Naive thymus-derived CD4-positive, alpha-beta T cell (primary cell): ENCODE data around the gene GRB10. TPM values are rescaled to one million over a fixed set of nuclear protein-coding genes. Genes with fewer than 3 reads are reported as not detected.

Source experiments
- ATAC-seq: fragments of 150-1000 bp; cut with Tn5 transposase; 2 replicates; pipeline ENCODE4 v1.10.0; 2021; ENCODE audit warnings: mild to moderate bottlenecking, moderate library complexity
- CTCF ChIA-PET: fragments of 350-600 bp; sonication (Branson Sonifier 250); formaldehyde crosslinking; loops from one replicate; lab custom pipeline; 2021; ENCODE audit warnings: antibody characterized with exemption; lab: Charles Lee
- POLR2A ChIA-PET: fragments of 350-600 bp; sonication (Branson Sonifier 250); formaldehyde crosslinking; loops from one replicate; lab custom pipeline; 2021; ENCODE audit warnings: antibody characterized with exemption, inconsistent platforms; lab: Charles Lee
- DNase-seq, 9 donors: peaks; one replicate each; pipeline versions ENCODE4 v3.0.0 to v3.0.0-alpha.2; 2020 to 2022; ENCODE audit warnings: mixed read lengths in 1 of 9
- H3K27ac ChIP-seq: one replicate; pipeline ENCODE4 v1.7.0; 2013; ENCODE audit warnings: mild to moderate bottlenecking, low read depth, low read length, moderate library complexity
- H3K27me3 ChIP-seq, 2 donors: one replicate each; pipeline ENCODE4 v1.7.0; 2013; ENCODE audit warnings: low read length in 2 of 2, mild to moderate bottlenecking in 2 of 2, moderate library complexity in 2 of 2; ENCODE audit not compliant: control insufficient read depth in 2 of 2, insufficient read depth in 2 of 2
- H3K36me3 ChIP-seq, 3 experiments: 1 replicate in 2 of 3; 2 replicates in 1 of 3; pipeline ENCODE4 v1.7.0; 2013; ENCODE audit warnings: low read length in 3 of 3, mild to moderate bottlenecking in 3 of 3, moderate library complexity in 1 of 3; ENCODE audit not compliant: insufficient read depth in 3 of 3, control insufficient read depth in 2 of 3
- H3K4me1 ChIP-seq, 2 donors: one replicate each; pipeline ENCODE4 v1.7.0; 2013; ENCODE audit warnings: low read length in 2 of 2, mild to moderate bottlenecking in 2 of 2, moderate library complexity in 1 of 2; ENCODE audit not compliant: control insufficient read depth in 2 of 2, insufficient read depth in 2 of 2
- H3K4me3 ChIP-seq: 2 replicates; pipeline ENCODE4 v1.7.0; 2013; ENCODE audit warnings: mild to moderate bottlenecking, low read length
- H3K9me3 ChIP-seq, 3 experiments: 1 replicate in 2 of 3; 2 replicates in 1 of 3; pipeline ENCODE4 v1.7.0; 2013; ENCODE audit warnings: low read length in 3 of 3; ENCODE audit not compliant: control insufficient read depth in 2 of 3
- H3K27ac Mint-ChIP-seq, 9 donors: one replicate each; pipeline ENCODE4 v1.8.0; 2020 to 2022; ENCODE audit warnings: mixed read lengths in 9 of 9, mild to moderate bottlenecking in 8 of 9, moderate library complexity in 5 of 9, inconsistent platforms in 2 of 9
- H3K27me3 Mint-ChIP-seq, 5 donors: one replicate each; pipeline ENCODE4 v1.8.0; 2021 to 2022; ENCODE audit warnings: mixed read lengths in 5 of 5, mild to moderate bottlenecking in 1 of 5
- H3K36me3 Mint-ChIP-seq, 5 donors: one replicate each; pipeline ENCODE4 v1.8.0; 2020 to 2022; ENCODE audit warnings: mixed read lengths in 5 of 5, mild to moderate bottlenecking in 3 of 5, inconsistent platforms in 1 of 5
- H3K4me1 Mint-ChIP-seq, 7 donors: one replicate each; pipeline ENCODE4 v1.8.0; 2020 to 2022; ENCODE audit warnings: mixed read lengths in 7 of 7, mild to moderate bottlenecking in 3 of 7, inconsistent platforms in 1 of 7
- H3K4me3 Mint-ChIP-seq, 10 donors: one replicate each; pipeline ENCODE4 v1.8.0; 2020 to 2022; ENCODE audit warnings: mild to moderate bottlenecking in 10 of 10, mixed read lengths in 10 of 10, moderate library complexity in 6 of 10, inconsistent platforms in 2 of 10
- H3K9me3 Mint-ChIP-seq, 11 donors: one replicate each; pipeline ENCODE4 v1.8.0; 2020 to 2022; ENCODE audit warnings: mixed read lengths in 11 of 11, mild to moderate bottlenecking in 4 of 11, inconsistent platforms in 1 of 11, moderate library complexity in 1 of 11
- intact Hi-C, 2 donors: fragments of 100-400 bp; cut with micrococcal nuclease; formaldehyde crosslinking; loops; one replicate each; pipeline ENCODE4 v1.15.1; 2023
- polyA plus RNA-seq, 2 donors: library from polyadenylated mRNA; unstranded; fragments of 300-500 nt; fragmentation: Illumina TruSeq; gene quantifications; one replicate each; pipeline ENCODE4 v1.2.3, GENCODE V29; 2021
- total RNA-seq, 6 experiments: library from RNA in 5 of 6; stranded (reverse) in 5 of 6; gene quantifications; 1 replicate in 5 of 6; 2 replicates in 1 of 6; pipeline ENCODE4 v1.2.3 and lab custom pipeline; 2021 to 2026

Gene GRB10
- total and polyA plus RNA-seq, 7 experiments from 2014 or later, result 2.6 to 10.6 (median 6.2) TPM

- H3K4me3 Mint-ChIP-seq, result no peak overlapping the region
- Histone ChIP-seq H3K9me3 (no peaks in the 10 kb centered on the region), H3K36me3 (no peaks in the 10 kb centered on the region), H3K4me1 (no peaks in the 10 kb centered on the region), H3K27me3 (no peaks in the 10 kb centered on the region), H3K27ac (no peak overlapping the region), H3K4me3 (no peak overlapping the region)
- no peak for ATAC-seq
- POLR2A ChIA-PET, result no interaction called here
- CTCF ChIA-PET, result no interaction called here
- intact Hi-C loops, result no loop called here
- H3K4me1 Mint-ChIP-seq, result peaks cover 0 to 4% (median 0%) of the 10 kb centered on the region in 7 donors
- no peak overlapping the region for H3K27ac Mint-ChIP-seq
- H3K36me3 Mint-ChIP-seq, result no peaks in the 10 kb centered on the region
- peaks cover 0 to 1% (median 0%) of the 10 kb centered on the region in 11 donors for H3K9me3 Mint-ChIP-seq
- peaks cover 0 to 18% (median 8%) of the 10 kb centered on the region in 5 donors for H3K27me3 Mint-ChIP-seq
- DNase-seq, result no peak
Observed at GRCh38 chr7:50805447-50806125, 22.9 kb upstream of the GRB10 start.

- no peak for ATAC-seq
- POLR2A ChIA-PET, result interaction anchor here (0.8 kb wide), 1 partner anchor 15 kb away, joined by 3 read pairs; no protein-coding TSS in a partner anchor
Observed at GRCh38 chr7:50803359-50804337, 21.0 kb upstream of the GRB10 start.

GRCh38 chr7:50801907-50802306 lies 19.2 kb upstream of the GRB10 start:
- H3K4me3 ChIP-seq, result no peak overlapping the region
- H3K36me3 Mint-ChIP-seq, result peaks cover 0 to 4% (median 0%) of the 10 kb centered on the region in 5 donors
- H3K4me3 Mint-ChIP-seq, result no peak overlapping the region
- ATAC-seq, result no peak
- no peaks in the 10 kb centered on the region for H3K9me3 ChIP-seq
- CTCF ChIA-PET, result no interaction called here
- no peak overlapping the region for H3K27ac Mint-ChIP-seq
- POLR2A ChIA-PET, result interaction anchor here (0.7 kb wide), 1 partner anchor 9 kb away, joined by 3 read pairs; no protein-coding TSS in a partner anchor
- H3K27me3 Mint-ChIP-seq, result peaks cover 5 to 44% (median 18%) of the 10 kb centered on the region in 5 donors
- H3K9me3 Mint-ChIP-seq, result peaks cover 0 to 9% (median 4%) of the 10 kb centered on the region in 11 donors
- H3K36me3 ChIP-seq, result no peaks in the 10 kb centered on the region
- intact Hi-C loops, result no loop called here
- H3K4me1 Mint-ChIP-seq, result peaks cover 0 to 4% (median 0%) of the 10 kb centered on the region in 7 donors
- no peak overlapping the region for H3K27ac ChIP-seq
- no peaks in the 10 kb centered on the region for H3K4me1 ChIP-seq
- no peaks in the 10 kb centered on the region for H3K27me3 ChIP-seq
- DNase-seq, result no peak

More at GRCh38 chr7:50803359-50804337, 21.0 kb upstream of the GRB10 start:
- H3K9me3 Mint-ChIP-seq, result peaks cover 0 to 3% (median 0%) of the 10 kb centered on the region in 11 donors
- Histone ChIP-seq H3K4me3 (no peak overlapping the region), H3K4me1 (no peaks in the 10 kb centered on the region), H3K27ac (no peak overlapping the region), H3K27me3 (no peaks in the 10 kb centered on the region), H3K9me3 (no peaks in the 10 kb centered on the region), H3K36me3 (no peaks in the 10 kb centered on the region)
- no peak overlapping the region for H3K4me3 Mint-ChIP-seq
- CTCF ChIA-PET, result no interaction called here
- no peak overlapping the region for H3K27ac Mint-ChIP-seq
- H3K4me1 Mint-ChIP-seq, result peaks cover 0 to 4% (median 0%) of the 10 kb centered on the region in 7 donors
- peaks cover 2 to 32% (median 15%) of the 10 kb centered on the region in 5 donors for H3K27me3 Mint-ChIP-seq
- no peak for DNase-seq
- H3K36me3 Mint-ChIP-seq, result peaks cover 0 to 2% (median 0%) of the 10 kb centered on the region in 5 donors
- intact Hi-C loops, result no loop called here

- Mint-ChIP-seq H3K27me3 (peaks cover 8 to 58% (median 15%) of the 10 kb centered on the region in 5 donors), H3K27ac (no peak overlapping the region), H3K4me1 (peaks cover 0 to 4% (median 0%) of the 10 kb centered on the region in 7 donors), H3K4me3 (no peak overlapping the region), H3K9me3 (peaks cover 0 to 9% (median 4%) of the 10 kb centered on the region in 11 donors), H3K36me3 (peaks cover 0 to 4% (median 0%) of the 10 kb centered on the region in 5 donors)
- DNase-seq (no peak), ATAC-seq (no peak)
- intact Hi-C loops, result no loop called here
- H3K27ac ChIP-seq, result no peak overlapping the region
- CTCF ChIA-PET, result interaction anchor here (0.8 kb wide), 1 partner anchor 202 kb away, joined by 4 read pairs; no protein-coding TSS in a partner anchor
- peaks cover 0 to 2% of the 10 kb centered on the region in 2 donors for H3K27me3 ChIP-seq
- H3K4me1 ChIP-seq, result no peaks in the 10 kb centered on the region
- H3K4me3 ChIP-seq, result no peak overlapping the region
- H3K36me3 ChIP-seq, result no peaks in the 10 kb centered on the region
- POLR2A ChIA-PET, result no interaction called here
- H3K9me3 ChIP-seq, result no peaks in the 10 kb centered on the region
Observed at GRCh38 chr7:50799873-50800272, 17.2 kb upstream of the GRB10 start.

GRCh38 chr7:50798126-50798525 lies 15.4 kb upstream of the GRB10 start:
- intact Hi-C loops, result no loop called here
- no peaks in the 10 kb centered on the region for H3K9me3 ChIP-seq
- Mint-ChIP-seq H3K9me3 (peaks cover 0 to 9% (median 4%) of the 10 kb centered on the region in 11 donors), H3K4me1 (peaks cover 0 to 7% (median 5%) of the 10 kb centered on the region in 7 donors), H3K36me3 (peaks cover 0 to 4% (median 0%) of the 10 kb centered on the region in 5 donors), H3K27me3 (peaks cover 11 to 71% (median 21%) of the 10 kb centered on the region in 5 donors), H3K4me3 (no peak overlapping the region), H3K27ac (peak overlapping the region in 1 of 9 donors; percentile 51)
- no peak for DNase-seq
- H3K27ac ChIP-seq, result no peak overlapping the region
- H3K4me3 ChIP-seq, result no peak overlapping the region
- POLR2A ChIA-PET, result no interaction called here
- no peaks in the 10 kb centered on the region for H3K4me1 ChIP-seq
- H3K27me3 ChIP-seq, result peaks cover 0 to 4% of the 10 kb centered on the region in 2 donors
- H3K36me3 ChIP-seq, result no peaks in the 10 kb centered on the region
- no peak for ATAC-seq
- CTCF ChIA-PET, result no interaction called here

- Mint-ChIP-seq H3K27ac (peak overlapping the region in 2 of 9 donors; percentile 17 to 28), H3K4me3 (peak overlapping the region in 1 of 10 donors; percentile 13), H3K4me1 (peaks cover 0 to 22% (median 14%) of the 10 kb centered on the region in 7 donors), H3K27me3 (peaks cover 19 to 76% (median 22%) of the 10 kb centered on the region in 5 donors), H3K9me3 (peaks cover 0 to 9% (median 4%) of the 10 kb centered on the region in 11 donors), H3K36me3 (peaks cover 0 to 4% (median 0%) of the 10 kb centered on the region in 5 donors)
- ChIA-PET POLR2A (no interaction called here), CTCF (no interaction called here)
- H3K4me3 ChIP-seq, result no peak overlapping the region
- H3K9me3 ChIP-seq, result no peaks in the 10 kb centered on the region
- H3K27ac ChIP-seq, result no peak overlapping the region
- DNase-seq (no peak), ATAC-seq (no peak)
- intact Hi-C loops, result no loop called here
- H3K27me3 ChIP-seq, result peaks cover 0 to 4% of the 10 kb centered on the region in 2 donors
- H3K36me3 ChIP-seq, result no peaks in the 10 kb centered on the region
- H3K4me1 ChIP-seq, result peaks cover 0 to 3% of the 10 kb centered on the region in 2 donors
Observed at GRCh38 chr7:50795831-50796230, 13.1 kb upstream of the GRB10 start.
